ENCODE measurements around the gene RIMBP2.

The RIMBP2 gene

GRCh38 chr12:130685250-130685787 is 30.8 kb downstream of the RIMBP2 start:
- in situ Hi-C loops (cut with HindIII; ENCODE audit: low sequenced_read_pairs), result no loop called here

- in situ Hi-C loops (cut with HindIII; ENCODE audit: low sequenced_read_pairs), result no loop called here
These were observed 32.3 kb downstream of the RIMBP2 start for GRCh38 chr12:130683811-130684210.

- in situ Hi-C loops (cut with HindIII; ENCODE audit: low sequenced_read_pairs), result no loop called here
These were observed 33.0 kb downstream of the RIMBP2 start for GRCh38 chr12:130683080-130683479.

GRCh38 chr12:130680451-130680990 is 35.6 kb downstream of the RIMBP2 start:
- in situ Hi-C loops (cut with HindIII; ENCODE audit: low sequenced_read_pairs), result no loop called here

- in situ Hi-C loops (cut with HindIII; ENCODE audit: low sequenced_read_pairs), result no loop called here
These were observed 38.0 kb downstream of the RIMBP2 start for GRCh38 chr12:130677957-130678558.

- in situ Hi-C loops (cut with HindIII; ENCODE audit: low sequenced_read_pairs), result no loop called here
These were observed 40.3 kb downstream of the RIMBP2 start for GRCh38 chr12:130675791-130676190.

GRCh38 chr12:130675121-130675520 is 41.0 kb downstream of the RIMBP2 start:
- in situ Hi-C loops (cut with HindIII; ENCODE audit: low sequenced_read_pairs), result no loop called here

GRCh38 chr12:130674676-130675075 is 41.4 kb downstream of the RIMBP2 start:
- in situ Hi-C loops (cut with HindIII; ENCODE audit: low sequenced_read_pairs), result no loop called here

- in situ Hi-C loops (cut with HindIII; ENCODE audit: low sequenced_read_pairs), result no loop called here
These were observed 42.9 kb downstream of the RIMBP2 start for GRCh38 chr12:130673036-130673705.

GRCh38 chr12:130672089-130672820 is 43.8 kb downstream of the RIMBP2 start:
- in situ Hi-C loops (cut with HindIII; ENCODE audit: low sequenced_read_pairs), result no loop called here

GRCh38 chr12:130671556-130671955 is 44.5 kb downstream of the RIMBP2 start:
- in situ Hi-C loops (cut with HindIII; ENCODE audit: low sequenced_read_pairs), result no loop called here

GRCh38 chr12:130669797-130670196 is 46.3 kb downstream of the RIMBP2 start:
- in situ Hi-C loops (cut with HindIII; ENCODE audit: low sequenced_read_pairs), result no loop called here

GRCh38 chr12:130669205-130669557 is 46.9 kb downstream of the RIMBP2 start:
- in situ Hi-C loops (cut with HindIII; ENCODE audit: low sequenced_read_pairs), result no loop called here

GRCh38 chr12:130668286-130669204 is 47.6 kb downstream of the RIMBP2 start:
- in situ Hi-C loops (cut with HindIII; ENCODE audit: low sequenced_read_pairs), result no loop called here

GRCh38 chr12:130667421-130667960 is 48.6 kb downstream of the RIMBP2 start:
- in situ Hi-C loops (cut with HindIII; ENCODE audit: low sequenced_read_pairs), result no loop called here

GRCh38 chr12:130666645-130667044 is 49.5 kb downstream of the RIMBP2 start:
- in situ Hi-C loops (cut with HindIII; ENCODE audit: low sequenced_read_pairs), result no loop called here

- in situ Hi-C loops (cut with HindIII; ENCODE audit: low sequenced_read_pairs), result no loop called here
These were observed 50.3 kb downstream of the RIMBP2 start for GRCh38 chr12:130665753-130666152.

- in situ Hi-C loops (cut with HindIII; ENCODE audit: low sequenced_read_pairs), result no loop called here
These were observed 51.3 kb downstream of the RIMBP2 start for GRCh38 chr12:130664772-130665171.

GRCh38 chr12:130664252-130664651 is 51.8 kb downstream of the RIMBP2 start:
- in situ Hi-C loops (cut with HindIII; ENCODE audit: low sequenced_read_pairs), result no loop called here

- in situ Hi-C loops (cut with HindIII; ENCODE audit: low sequenced_read_pairs), result no loop called here
These were observed 52.6 kb downstream of the RIMBP2 start for GRCh38 chr12:130663514-130663913.
